Measurements from ENCODE around the gene TEP1.

Gene TEP1

DNA sequence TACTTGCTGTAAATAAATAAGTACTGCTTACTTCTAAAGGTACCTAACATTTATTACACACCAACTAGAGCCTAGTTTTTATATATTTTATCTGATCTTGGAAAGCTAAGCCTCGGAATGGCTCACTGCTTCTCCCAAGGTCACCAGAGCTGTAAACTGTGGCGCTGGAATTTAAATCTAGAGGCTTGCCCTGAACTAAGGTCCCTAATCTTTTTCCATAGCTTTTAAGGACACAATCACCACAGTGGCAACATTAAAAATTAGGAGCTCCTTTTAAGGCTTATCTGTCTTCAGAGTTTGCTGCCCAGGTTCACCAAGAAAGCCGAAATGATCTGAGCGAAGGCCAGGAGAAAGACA is 80.9 kb downstream of the TEP1 start:
- no peak for DNase-seq (ENCODE audit: low spot score)
- TF ChIP-seq, protein P1, sequence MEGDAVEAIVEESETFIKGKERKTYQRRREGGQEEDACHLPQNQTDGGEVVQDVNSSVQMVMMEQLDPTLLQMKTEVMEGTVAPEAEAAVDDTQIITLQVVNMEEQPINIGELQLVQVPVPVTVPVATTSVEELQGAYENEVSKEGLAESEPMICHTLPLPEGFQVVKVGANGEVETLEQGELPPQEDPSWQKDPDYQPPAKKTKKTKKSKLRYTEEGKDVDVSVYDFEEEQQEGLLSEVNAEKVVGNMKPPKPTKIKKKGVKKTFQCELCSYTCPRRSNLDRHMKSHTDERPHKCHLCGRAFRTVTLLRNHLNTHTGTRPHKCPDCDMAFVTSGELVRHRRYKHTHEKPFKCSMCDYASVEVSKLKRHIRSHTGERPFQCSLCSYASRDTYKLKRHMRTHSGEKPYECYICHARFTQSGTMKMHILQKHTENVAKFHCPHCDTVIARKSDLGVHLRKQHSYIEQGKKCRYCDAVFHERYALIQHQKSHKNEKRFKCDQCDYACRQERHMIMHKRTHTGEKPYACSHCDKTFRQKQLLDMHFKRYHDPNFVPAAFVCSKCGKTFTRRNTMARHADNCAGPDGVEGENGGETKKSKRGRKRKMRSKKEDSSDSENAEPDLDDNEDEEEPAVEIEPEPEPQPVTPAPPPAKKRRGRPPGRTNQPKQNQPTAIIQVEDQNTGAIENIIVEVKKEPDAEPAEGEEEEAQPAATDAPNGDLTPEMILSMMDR (IDR thresholded peaks at IDR 0.05): no peak
- Histone ChIP-seq H3K4me3 (peak overlapping the region; percentile 68), H3K27ac (peak overlapping the region; percentile 81 to 85)

DNA sequence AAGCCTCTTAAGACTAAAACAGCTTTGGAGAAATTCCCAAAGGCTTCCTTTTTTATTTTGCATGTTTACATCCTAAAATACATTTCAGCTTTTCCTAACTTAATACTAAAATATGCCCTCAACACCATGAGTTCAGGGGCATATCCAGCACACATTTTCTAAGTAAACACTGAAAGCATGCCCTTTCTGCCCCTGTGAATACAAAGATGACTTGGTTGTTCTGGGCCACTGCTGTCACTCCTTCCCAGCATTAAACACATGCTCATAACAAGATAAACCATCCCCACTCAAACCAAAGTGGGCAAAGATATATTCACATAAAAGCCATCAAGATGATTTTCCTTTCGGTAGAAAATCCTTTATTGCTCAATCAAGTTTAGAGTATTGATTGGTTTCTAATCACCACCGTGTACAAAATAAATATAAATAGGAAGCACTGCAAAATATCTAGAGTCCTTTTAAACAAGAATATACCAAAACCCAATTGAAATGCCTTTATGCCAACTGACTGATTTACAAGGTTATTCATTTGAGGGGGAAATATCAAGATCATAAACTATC is 82.2 kb downstream of the TEP1 start:
- Histone ChIP-seq H3K4me3 (no peak overlapping the region), H3K27ac (no peak overlapping the region)
- TF ChIP-seq, protein P1 (IDR thresholded peaks at IDR 0.05): no peak
- no peak for DNase-seq (ENCODE audit: low spot score)

DNA sequence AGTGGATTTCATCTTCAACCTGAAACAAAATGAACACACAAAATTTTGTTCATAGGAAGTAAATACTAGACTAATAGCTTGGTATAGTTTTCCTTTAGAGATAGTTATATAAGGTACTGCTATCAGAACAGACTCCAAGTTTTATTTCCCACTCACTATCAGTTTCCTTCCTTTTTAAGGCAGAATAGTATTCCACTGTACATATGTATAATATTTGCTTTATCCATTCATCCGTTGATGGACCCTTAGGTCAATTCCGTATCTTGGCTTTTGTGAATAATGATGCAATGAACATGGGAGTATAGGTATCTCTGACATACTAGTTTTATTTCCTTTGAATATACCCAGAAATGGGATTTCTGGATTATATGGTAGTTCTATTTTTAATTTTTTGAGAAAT is 83.9 kb downstream of the TEP1 start:
- Histone ChIP-seq H3K27ac (no peak overlapping the region), H3K4me3 (no peak overlapping the region)
- TF ChIP-seq, protein P1 (IDR thresholded peaks at IDR 0.05): no peak
- DNase-seq (ENCODE audit: low spot score): no peak

DNA sequence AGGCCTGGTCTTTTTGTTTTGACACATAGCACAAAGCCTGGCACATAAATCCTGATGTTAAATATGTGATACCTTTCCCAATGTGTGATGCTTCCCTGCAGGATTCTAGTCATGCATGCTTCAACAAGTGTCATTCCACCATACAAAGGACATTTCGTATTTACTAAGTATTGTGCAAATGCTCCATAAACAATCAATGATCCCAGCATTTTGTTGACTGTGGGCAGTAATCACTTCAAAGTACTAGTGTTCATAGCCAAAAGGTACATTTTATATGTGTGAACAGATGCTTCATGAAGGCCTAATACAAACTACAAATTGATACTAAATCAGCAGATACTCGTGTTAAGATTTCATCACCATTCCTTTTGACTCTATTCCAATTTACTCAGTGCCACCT is 84.6 kb downstream of the TEP1 start:
- Histone ChIP-seq H3K27ac (no peak overlapping the region), H3K4me3 (no peak overlapping the region)
- DNase-seq (ENCODE audit: low spot score): no peak
- TF ChIP-seq, protein P1 (IDR thresholded peaks at IDR 0.05): no peak

DNA sequence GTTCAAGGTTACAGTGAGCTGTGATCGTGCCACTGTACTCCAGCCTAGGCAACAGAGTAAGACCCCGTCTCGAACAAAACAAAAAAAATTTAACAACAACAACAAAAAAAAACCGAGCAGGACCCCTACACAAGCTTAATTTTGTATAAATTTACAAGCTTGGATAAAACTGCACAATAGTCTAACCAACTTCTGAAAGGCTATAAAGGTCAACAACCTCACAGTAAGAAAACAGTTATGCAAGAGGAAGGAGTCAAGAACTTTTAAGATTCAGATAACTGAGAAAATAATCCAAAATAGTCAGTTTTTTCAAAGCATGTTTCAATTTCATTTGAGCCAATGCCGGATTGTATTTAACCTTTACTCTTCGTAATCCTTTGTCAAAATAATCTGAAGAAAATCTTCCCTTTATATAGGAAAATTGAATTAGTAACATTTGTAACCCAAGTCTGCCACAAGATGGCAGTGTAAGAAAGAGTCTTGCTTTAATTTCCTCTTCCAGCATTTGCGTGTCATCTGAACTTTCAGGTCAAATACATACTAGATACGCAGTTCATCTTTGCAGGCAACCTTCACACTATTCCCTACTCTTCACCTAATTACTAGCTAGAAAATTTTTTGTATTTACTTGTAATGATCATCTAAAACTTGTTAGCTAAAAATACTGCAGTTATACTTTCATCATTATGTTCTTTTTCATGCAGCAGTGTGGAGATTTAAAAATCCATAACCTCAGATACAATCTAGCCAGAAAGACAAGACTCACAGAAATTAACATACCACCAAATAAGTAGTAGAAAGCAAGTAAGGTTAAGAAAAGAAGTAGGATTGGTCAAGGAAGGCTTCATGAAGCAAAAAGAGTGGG is 86.1 kb downstream of the TEP1 start:
- no peak for DNase-seq (ENCODE audit: low spot score)
- TF ChIP-seq, protein P1 (IDR thresholded peaks at IDR 0.05): peak; percentile 55
- Histone ChIP-seq H3K27ac (peak overlapping the region in 1 of 2 donors; percentile 23), H3K4me3 (no peak overlapping the region)

DNA sequence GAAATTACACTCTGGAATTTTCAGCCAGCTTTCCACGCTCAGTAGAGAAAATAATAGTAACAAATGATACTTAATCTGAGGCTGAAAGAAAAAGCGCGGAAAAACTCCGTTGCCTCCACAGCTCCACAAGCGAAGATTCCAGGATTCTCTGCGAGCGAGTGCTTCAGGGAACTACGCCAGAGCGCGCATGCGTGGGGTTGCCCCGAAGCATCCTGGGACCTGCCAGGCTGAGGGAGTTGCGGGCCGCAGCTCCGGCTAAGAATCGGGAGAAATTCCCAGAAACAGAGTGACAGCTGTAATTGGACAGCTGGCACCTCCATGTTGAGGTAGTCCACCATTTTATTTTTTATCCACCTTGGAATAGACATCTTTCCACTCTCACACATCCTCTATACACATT is 95.6 kb downstream of the TEP1 start:
- TF ChIP-seq, protein P1 (IDR thresholded peaks at IDR 0.05): no peak
- Histone ChIP-seq H3K27ac (no peak overlapping the region), H3K4me3 (no peak overlapping the region)
- DNase-seq (ENCODE audit: low spot score): no peak

Measured in coronary artery (tissue), 2 donors.